Smooth muscle cell (in vitro differentiated cells): Measurements from ENCODE around the gene TANGO2. TPM values are rescaled to one million over a fixed set of nuclear protein-coding genes. Genes with fewer than 3 reads are reported as not detected.

Experiments
- DNase-seq: peaks from one replicate; lab custom pipeline; 2025; ENCODE audit not compliant: unreplicated experiment; lab: John Stamatoyannopoulos, UW
- H2AFZ ChIP-seq: fragments of 200-600 bp; sonication (generic); 2 replicates; pipeline ENCODE4 v1.6.0; 2016; ENCODE audit warnings: antibody characterized with exemption, low read depth, mild to moderate bottlenecking
- H3F3A ChIP-seq: fragments of 200-600 bp; sonication (generic); 2 replicates; pipeline ENCODE4 v1.6.0; 2017; ENCODE audit warnings: antibody characterized with exemption, low read depth
- H3K27ac ChIP-seq: fragments of 200-600 bp; sonication (generic); 2 replicates; pipeline ENCODE4 v1.5.1; 2016; ENCODE audit warnings: low read depth, mild to moderate bottlenecking
- H3K27me3 ChIP-seq: fragments of 200-600 bp; sonication (generic); 2 replicates; pipeline ENCODE4 v1.6.1; 2016; ENCODE audit warnings: low read depth, mild to moderate bottlenecking
- H3K36me3 ChIP-seq: fragments of 200-600 bp; sonication (generic); 2 replicates; pipeline ENCODE4 v1.5.1; 2016; ENCODE audit warnings: low read depth
- H3K4me1 ChIP-seq: fragments of 200-600 bp; sonication (generic); 2 replicates; pipeline ENCODE4 v1.5.1; 2016; ENCODE audit warnings: low read depth
- H3K4me2 ChIP-seq: fragments of 200-600 bp; sonication (generic); 2 replicates; pipeline ENCODE4 v1.6.0; 2016; ENCODE audit warnings: mild to moderate bottlenecking
- H3K4me3 ChIP-seq: fragments of 200-600 bp; sonication (generic); 2 replicates; pipeline ENCODE4 v1.5.1; 2016; ENCODE audit warnings: mild to moderate bottlenecking
- H3K79me2 ChIP-seq: fragments of 200-600 bp; sonication (generic); 2 replicates; pipeline ENCODE4 v1.6.0; 2016; ENCODE audit warnings: low read depth, mild to moderate bottlenecking
- H3K9ac ChIP-seq: fragments of 200-600 bp; sonication (generic); 2 replicates; pipeline ENCODE4 v1.6.0; 2016; ENCODE audit warnings: low read depth
- H3K9me3 ChIP-seq: fragments of 200-600 bp; sonication (generic); replicated peaks from 2 replicates; pipeline ENCODE4 v1.5.1; 2016; ENCODE audit warnings: low read depth
- H4K20me1 ChIP-seq: fragments of 200-600 bp; sonication (generic); 2 replicates; pipeline ENCODE4 v1.6.0; 2016; ENCODE audit warnings: low read depth
- WGBS: methylation state at CpG from one replicate; pipeline ENCODE4 v1.1.7; 2016; ENCODE audit warnings: low lambda C conversion rate; 5-methylcytosine and 5-hydroxymethylcytosine counted together
- polyA plus RNA-seq: library from polyadenylated mRNA; unstranded; fragments of >200 nt; fragmentation: Nextera tagmentation; extraction: Ambion mirVana; gene quantifications from 2 replicates; pipeline ENCODE4 v1.2.1, GENCODE V29; 2016
- total RNA-seq: library from RNA; depleted of rRNA; stranded (reverse); fragments of >200 nt; gene quantifications from 2 replicates; pipeline ENCODE4 v1.2.3, GENCODE V29; 2014
- TF ChIP-seq, protein P1 (sequence below): fragments of 200-600 bp; sonication (generic); IDR thresholded peaks from 2 replicates; pipeline ENCODE4 v1.5.1; 2017; ENCODE audit warnings: borderline replicate concordance, mild to moderate bottlenecking, antibody characterized with exemption; ENCODE audit not compliant: insufficient read depth, poor library complexity, severe bottlenecking

The TANGO2 gene
- total and polyA plus RNA-seq, 2 experiments from 2014 or later = 10.8 to 14.7 TPM

DNA sequence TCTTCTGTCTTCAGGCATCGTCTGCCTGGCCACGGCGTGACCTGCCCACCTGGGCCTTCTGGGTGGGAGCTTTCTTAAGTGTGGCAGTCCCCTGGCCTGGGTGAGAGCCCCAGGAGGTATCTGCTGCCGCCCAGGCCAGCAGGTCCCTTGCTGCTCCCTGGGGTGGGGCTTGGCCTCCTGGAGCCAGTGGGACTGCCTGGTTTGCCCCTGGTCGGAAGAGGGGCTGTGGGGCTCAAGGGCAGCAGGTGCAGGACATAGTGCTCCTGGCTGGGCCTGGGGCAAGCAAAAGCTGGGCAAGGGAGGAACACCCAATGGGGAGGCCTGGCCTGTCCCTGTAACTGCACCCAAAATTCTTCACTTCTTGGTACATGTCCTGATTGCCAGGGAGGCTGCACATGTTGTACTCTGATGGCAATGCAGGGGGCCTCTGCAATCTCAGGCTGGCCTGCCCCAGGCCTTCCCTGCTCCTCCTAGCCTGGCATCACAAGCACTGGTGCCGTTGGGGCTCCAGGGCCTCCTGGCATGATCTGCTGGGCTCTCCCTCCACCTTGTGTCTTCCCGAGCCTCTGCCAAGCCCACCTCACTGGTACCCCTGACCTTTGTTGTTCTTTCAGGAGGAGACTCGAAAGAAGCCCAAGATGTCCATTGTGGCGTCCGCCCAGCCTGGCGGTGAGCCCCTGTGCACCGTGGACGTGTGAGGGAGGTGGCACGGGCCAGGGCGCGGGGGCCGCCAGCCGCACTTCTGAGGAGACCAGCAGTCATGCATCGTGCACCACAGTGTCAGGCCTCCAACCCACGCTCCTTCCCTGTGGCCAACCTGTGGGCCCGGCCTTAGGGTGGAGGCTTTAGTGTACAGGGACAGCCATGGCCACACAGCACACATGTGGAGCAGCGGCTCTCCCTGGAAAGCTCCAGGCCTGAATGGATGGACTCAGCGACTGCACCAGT is 88.8 kb downstream of the TANGO2 start:
- H3K4me1 ChIP-seq = no peaks in the 10 kb centered on the region
- H3K4me2 ChIP-seq = no peak overlapping the region
- TF ChIP-seq, protein P1, sequence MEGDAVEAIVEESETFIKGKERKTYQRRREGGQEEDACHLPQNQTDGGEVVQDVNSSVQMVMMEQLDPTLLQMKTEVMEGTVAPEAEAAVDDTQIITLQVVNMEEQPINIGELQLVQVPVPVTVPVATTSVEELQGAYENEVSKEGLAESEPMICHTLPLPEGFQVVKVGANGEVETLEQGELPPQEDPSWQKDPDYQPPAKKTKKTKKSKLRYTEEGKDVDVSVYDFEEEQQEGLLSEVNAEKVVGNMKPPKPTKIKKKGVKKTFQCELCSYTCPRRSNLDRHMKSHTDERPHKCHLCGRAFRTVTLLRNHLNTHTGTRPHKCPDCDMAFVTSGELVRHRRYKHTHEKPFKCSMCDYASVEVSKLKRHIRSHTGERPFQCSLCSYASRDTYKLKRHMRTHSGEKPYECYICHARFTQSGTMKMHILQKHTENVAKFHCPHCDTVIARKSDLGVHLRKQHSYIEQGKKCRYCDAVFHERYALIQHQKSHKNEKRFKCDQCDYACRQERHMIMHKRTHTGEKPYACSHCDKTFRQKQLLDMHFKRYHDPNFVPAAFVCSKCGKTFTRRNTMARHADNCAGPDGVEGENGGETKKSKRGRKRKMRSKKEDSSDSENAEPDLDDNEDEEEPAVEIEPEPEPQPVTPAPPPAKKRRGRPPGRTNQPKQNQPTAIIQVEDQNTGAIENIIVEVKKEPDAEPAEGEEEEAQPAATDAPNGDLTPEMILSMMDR = no peak
- no peak for DNase-seq
- no peak overlapping the region for H3K27ac ChIP-seq
- no peak overlapping the region for H2AFZ ChIP-seq
- H3K9me3 ChIP-seq = no peaks in the 10 kb centered on the region
- no peaks in the 10 kb centered on the region for H3K36me3 ChIP-seq
- H3F3A ChIP-seq = no peaks in the 10 kb centered on the region
- no peaks in the 10 kb centered on the region for H3K79me2 ChIP-seq
- no peak overlapping the region for H3K9ac ChIP-seq
- no peaks in the 10 kb centered on the region for H3K27me3 ChIP-seq
- H3K4me3 ChIP-seq = no peak overlapping the region
- WGBS = 96% methylated on average over 23 of the region's 23 CpGs
- H4K20me1 ChIP-seq = peaks cover 28% of the 10 kb centered on the region

DNA sequence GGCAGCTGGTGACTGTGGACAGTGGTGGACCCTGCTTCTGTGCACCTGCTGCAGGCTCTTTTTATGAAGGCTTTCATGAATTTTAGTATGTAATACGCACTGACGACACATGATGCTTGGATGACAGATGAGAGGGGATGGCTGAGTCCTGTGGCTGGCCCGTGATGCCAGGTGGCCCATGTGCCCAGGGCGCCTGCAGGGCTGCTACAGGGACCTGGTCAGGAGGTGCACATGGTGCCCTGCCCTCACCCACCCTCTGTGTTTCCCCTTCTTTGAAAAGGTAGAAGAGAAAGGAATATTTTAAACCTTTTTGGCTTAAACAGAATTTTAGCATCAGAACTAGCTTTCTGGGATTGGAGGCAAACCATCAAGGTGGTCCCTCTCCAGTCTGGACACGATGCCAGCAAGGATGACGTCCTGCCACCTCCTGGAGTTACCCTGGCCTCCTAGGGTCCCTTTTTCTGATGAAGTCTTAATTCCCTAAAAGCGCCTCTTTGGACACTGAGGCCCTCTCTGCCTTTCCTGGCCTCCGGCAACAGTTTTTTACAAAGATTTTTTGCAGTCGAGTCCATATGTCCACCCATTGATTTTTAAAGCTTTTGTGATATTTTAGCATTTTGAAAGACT is 89.6 kb downstream of the TANGO2 start:
- H3K27me3 ChIP-seq = no peaks in the 10 kb centered on the region
- H3K4me2 ChIP-seq = no peak overlapping the region
- no peaks in the 10 kb centered on the region for H3K36me3 ChIP-seq
- DNase-seq = no peak
- TF ChIP-seq, protein P1 = no peak
- no peak overlapping the region for H2AFZ ChIP-seq
- no peak overlapping the region for H3K9ac ChIP-seq
- H3K4me1 ChIP-seq = no peaks in the 10 kb centered on the region
- 96% methylated on average over 9 of the region's 9 CpGs for WGBS
- no peak overlapping the region for H3K4me3 ChIP-seq
- no peak overlapping the region for H3K27ac ChIP-seq
- H4K20me1 ChIP-seq = peaks cover 20% of the 10 kb centered on the region
- no peaks in the 10 kb centered on the region for H3K9me3 ChIP-seq
- no peaks in the 10 kb centered on the region for H3F3A ChIP-seq
- peaks cover 3% of the 10 kb centered on the region for H3K79me2 ChIP-seq

DNA sequence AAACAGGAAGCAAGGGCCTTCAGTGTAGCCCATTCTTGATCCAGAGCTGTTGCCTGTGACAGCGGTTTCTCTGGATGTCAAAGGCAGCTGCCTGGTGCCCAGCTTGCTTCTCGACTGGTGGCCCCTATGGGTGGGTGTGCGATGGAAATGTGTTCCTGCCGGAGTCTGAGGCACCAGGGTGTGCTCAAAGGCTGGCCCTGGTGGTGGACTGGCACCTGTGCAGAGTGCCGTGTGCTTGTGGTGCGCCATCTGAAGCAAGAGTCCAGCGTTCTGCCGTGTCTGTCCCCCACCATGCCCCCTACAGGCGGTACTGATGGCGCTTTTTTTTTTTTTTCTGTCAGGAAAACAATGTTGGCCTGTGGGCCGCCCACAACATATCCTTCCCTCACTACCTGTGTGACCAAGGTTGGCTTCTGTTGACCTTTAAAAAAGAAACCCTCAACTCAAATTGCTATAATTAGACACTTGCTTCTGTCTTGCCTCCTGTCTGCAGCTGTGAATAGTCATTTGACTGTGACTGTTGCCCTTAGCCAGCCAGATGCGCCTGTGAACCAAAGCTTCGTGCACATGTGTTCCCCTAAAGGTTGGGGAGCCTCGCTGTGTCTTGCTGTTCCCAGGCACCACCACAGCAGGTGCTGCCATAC is 90.3 kb downstream of the TANGO2 start:
- H4K20me1 ChIP-seq = peaks cover 13% of the 10 kb centered on the region
- TF ChIP-seq, protein P1 = peak; percentile 29
- H3K9me3 ChIP-seq = no peaks in the 10 kb centered on the region
- no peak overlapping the region for H3K4me2 ChIP-seq
- H2AFZ ChIP-seq = no peak overlapping the region
- no peaks in the 10 kb centered on the region for H3K27me3 ChIP-seq
- WGBS = 84% methylated on average over 14 of the region's 14 CpGs
- no peak for DNase-seq
- H3K4me3 ChIP-seq = no peak overlapping the region
- H3K79me2 ChIP-seq = peaks cover 9% of the 10 kb centered on the region
- no peak overlapping the region for H3K9ac ChIP-seq
- H3K4me1 ChIP-seq = peaks cover under 1% of the 10 kb centered on the region
- H3K36me3 ChIP-seq = no peaks in the 10 kb centered on the region
- no peaks in the 10 kb centered on the region for H3F3A ChIP-seq
- H3K27ac ChIP-seq = no peak overlapping the region
